ENCODE measurements around the gene EN1. TPM values are rescaled to one million over a fixed set of nuclear protein-coding genes. Genes with fewer than 3 reads are reported as not detected.

EN1 gene
- total RNA-seq, 1 donor from 2014 or later = 17.9 TPM

DNA sequence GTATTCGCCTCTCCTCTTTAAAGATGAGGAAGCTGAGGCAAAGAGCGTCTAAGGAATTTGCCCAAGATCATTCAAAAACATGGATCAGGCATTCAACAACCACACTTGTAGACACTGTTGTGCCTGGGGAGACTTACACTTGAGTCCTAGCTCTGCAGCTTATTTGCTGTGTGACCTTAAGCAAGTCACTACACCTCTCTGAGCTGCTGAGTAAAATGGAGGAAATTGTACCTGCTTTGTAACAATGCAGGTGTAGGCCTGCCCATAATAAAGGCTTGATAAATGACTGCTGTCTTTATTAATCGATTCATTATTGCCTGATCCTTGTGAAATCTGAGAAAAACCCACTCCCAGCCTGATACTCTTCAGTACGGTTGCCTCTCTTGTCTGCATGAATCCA, 30.8 kb downstream of the EN1 start:
- H3K27me3 Mint-ChIP-seq (ENCODE audit: low read depth) = peaks cover 56% of the 10 kb centered on the region
- H3K27ac Mint-ChIP-seq = no peak overlapping the region
- H3K36me3 Mint-ChIP-seq = no peaks in the 10 kb centered on the region
- no peak overlapping the region for H3K4me3 Mint-ChIP-seq
- H3K9me3 Mint-ChIP-seq = no peaks in the 10 kb centered on the region
- no peak for DNase-seq (ENCODE audit: low spot score in 2 of 2, unreplicated experiment in 2 of 2)
- peaks cover 26% of the 10 kb centered on the region for H3K4me1 Mint-ChIP-seq
- TF ChIP-seq, protein P1, sequence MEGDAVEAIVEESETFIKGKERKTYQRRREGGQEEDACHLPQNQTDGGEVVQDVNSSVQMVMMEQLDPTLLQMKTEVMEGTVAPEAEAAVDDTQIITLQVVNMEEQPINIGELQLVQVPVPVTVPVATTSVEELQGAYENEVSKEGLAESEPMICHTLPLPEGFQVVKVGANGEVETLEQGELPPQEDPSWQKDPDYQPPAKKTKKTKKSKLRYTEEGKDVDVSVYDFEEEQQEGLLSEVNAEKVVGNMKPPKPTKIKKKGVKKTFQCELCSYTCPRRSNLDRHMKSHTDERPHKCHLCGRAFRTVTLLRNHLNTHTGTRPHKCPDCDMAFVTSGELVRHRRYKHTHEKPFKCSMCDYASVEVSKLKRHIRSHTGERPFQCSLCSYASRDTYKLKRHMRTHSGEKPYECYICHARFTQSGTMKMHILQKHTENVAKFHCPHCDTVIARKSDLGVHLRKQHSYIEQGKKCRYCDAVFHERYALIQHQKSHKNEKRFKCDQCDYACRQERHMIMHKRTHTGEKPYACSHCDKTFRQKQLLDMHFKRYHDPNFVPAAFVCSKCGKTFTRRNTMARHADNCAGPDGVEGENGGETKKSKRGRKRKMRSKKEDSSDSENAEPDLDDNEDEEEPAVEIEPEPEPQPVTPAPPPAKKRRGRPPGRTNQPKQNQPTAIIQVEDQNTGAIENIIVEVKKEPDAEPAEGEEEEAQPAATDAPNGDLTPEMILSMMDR (IDR thresholded peaks at IDR 0.05; ENCODE audit: unreplicated experiment) = no peak

DNA sequence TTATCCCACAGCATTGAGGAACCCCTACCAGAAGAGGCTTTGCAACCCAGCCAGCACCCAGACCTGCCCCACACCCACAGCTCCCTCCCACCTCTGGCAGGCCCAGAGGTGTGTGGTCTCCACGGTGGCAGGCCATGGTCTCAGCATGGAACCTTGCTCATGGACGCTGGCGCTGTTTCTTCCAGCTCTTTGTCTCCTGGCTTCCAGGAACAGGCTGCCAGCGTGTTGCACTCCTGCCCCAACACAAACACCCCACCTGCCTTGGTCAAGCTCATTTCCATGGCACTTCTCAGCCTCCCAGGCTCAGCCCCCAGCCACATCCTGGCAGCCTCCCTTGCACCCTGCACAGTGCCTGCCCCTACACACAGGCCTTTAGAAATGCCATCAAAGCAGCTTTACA, 31.7 kb downstream of the EN1 start:
- Mint-ChIP-seq H3K4me1 (peaks cover 27% of the 10 kb centered on the region), H3K9me3 (no peaks in the 10 kb centered on the region), H3K4me3 (no peak overlapping the region), H3K36me3 (no peaks in the 10 kb centered on the region), H3K27me3 (ENCODE audit: low read depth) (peaks cover 55% of the 10 kb centered on the region), H3K27ac (no peak overlapping the region)
- TF ChIP-seq, protein P1 (IDR thresholded peaks at IDR 0.05; ENCODE audit: unreplicated experiment) = no peak
- no peak for DNase-seq (ENCODE audit: low spot score in 2 of 2, unreplicated experiment in 2 of 2)

DNA sequence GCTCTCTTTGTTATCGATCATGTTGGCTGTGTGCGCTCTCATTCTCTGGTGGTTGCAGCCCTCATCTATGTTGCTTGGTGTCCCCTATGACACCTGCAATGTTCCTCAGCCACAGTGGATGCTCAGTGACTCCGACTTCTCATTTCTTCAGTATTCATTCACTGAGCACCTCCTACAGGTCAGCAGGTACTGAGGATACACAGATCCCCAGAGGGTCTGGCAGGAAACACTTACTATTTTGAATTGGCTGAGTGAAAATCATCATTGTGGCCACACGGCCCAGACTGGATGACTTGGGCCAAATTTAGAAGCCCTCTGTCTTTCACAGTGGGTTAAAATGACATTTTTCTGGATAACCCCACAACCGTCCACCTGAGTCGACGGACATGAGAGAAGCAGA, 32.1 kb downstream of the EN1 start:
- H3K36me3 Mint-ChIP-seq = no peaks in the 10 kb centered on the region
- no peak for DNase-seq (ENCODE audit: low spot score in 2 of 2, unreplicated experiment in 2 of 2)
- no peak overlapping the region for H3K4me3 Mint-ChIP-seq
- TF ChIP-seq, protein P1 (IDR thresholded peaks at IDR 0.05; ENCODE audit: unreplicated experiment) = no peak
- no peaks in the 10 kb centered on the region for H3K9me3 Mint-ChIP-seq
- peaks cover 27% of the 10 kb centered on the region for H3K4me1 Mint-ChIP-seq
- peaks cover 52% of the 10 kb centered on the region for H3K27me3 Mint-ChIP-seq (ENCODE audit: low read depth)
- H3K27ac Mint-ChIP-seq = no peak overlapping the region

DNA sequence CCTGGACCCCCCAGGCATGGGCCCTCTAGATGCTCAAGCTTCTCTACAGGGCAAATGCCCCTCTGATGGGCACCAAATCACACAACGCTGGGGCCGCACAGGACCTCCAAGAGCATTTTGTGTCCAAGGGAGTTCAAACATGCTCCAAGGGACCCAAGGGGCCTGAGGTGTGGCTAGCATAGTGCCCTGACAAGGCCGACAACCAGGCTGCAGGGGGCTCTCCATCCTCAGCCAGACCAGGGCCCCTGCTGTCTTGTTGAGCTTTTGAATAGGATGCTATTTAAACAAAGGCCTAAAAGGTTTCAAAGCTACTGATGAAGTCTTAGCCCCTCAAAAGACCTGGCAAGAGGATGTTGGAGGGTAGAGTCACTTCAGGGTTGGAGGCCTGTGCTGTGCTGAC, 33.1 kb downstream of the EN1 start:
- Mint-ChIP-seq H3K27me3 (ENCODE audit: low read depth) (peaks cover 50% of the 10 kb centered on the region), H3K4me1 (peaks cover 27% of the 10 kb centered on the region), H3K9me3 (no peaks in the 10 kb centered on the region), H3K4me3 (no peak overlapping the region), H3K36me3 (no peaks in the 10 kb centered on the region), H3K27ac (no peak overlapping the region)
- DNase-seq (ENCODE audit: low spot score in 2 of 2, unreplicated experiment in 2 of 2) = no peak
- TF ChIP-seq, protein P1 (IDR thresholded peaks at IDR 0.05; ENCODE audit: unreplicated experiment) = no peak

DNA sequence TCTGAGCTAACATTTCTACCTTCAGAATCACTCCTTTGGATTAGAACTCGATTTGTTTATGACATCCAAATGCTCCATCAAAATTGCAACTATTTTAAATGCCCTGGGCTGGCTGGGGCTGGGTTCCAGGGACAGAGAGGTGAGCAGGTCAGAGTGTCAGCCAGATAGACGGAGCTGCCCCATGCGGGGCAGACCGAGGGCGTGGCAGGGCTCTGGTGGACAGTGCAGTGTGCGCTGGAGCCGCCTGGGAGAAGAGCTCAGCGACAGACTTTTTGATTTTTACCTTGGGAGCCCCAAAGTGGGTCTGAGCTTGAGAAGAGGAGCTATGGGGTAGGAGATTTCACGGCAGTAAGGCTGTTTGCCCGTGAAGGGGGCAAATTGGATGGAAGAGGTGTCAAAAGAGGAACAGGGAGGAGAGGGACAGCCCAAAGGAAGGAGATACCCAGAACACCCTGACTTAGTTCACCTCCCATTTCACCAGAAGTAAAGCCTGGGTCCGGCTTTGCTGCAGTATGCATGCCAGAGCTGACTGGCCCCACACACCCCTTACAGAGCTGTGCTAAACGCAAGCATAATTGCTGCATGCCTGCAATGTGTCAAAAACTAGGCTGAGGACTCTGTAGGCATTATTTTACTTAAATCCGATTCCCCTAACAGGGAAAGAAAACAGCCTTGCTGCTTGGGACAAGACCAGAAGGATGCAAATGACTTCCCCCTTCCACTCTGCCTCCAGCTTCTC, 33.7 kb downstream of the EN1 start:
- H3K9me3 Mint-ChIP-seq = no peaks in the 10 kb centered on the region
- no peak overlapping the region for H3K4me3 Mint-ChIP-seq
- no peaks in the 10 kb centered on the region for H3K36me3 Mint-ChIP-seq
- no peak for DNase-seq (ENCODE audit: low spot score in 2 of 2, unreplicated experiment in 2 of 2)
- H3K27me3 Mint-ChIP-seq (ENCODE audit: low read depth) = peaks cover 45% of the 10 kb centered on the region
- no peak overlapping the region for H3K27ac Mint-ChIP-seq
- TF ChIP-seq, protein P1 (IDR thresholded peaks at IDR 0.05; ENCODE audit: unreplicated experiment) = no peak
- peaks cover 27% of the 10 kb centered on the region for H3K4me1 Mint-ChIP-seq

All from mesothelial cell of epicardium (in vitro differentiated cells).